WTC11 (cell line): ENCODE data around the gene MUC6. TPM values are rescaled to one million over a fixed set of nuclear protein-coding genes. Genes with fewer than 3 reads are reported as not detected.

Experiments
- ATAC-seq: fragments of 200-7000 bp; cut with Tn5 transposase; 2 replicates; pipeline ENCODE4 v1.10.0; 2021; ENCODE audit warnings: mild to moderate bottlenecking, moderate library complexity
- CTCF ChIA-PET: fragments of 300-600 bp; sonication (Branson Sonifier 250); formaldehyde crosslinking; loops from one replicate; lab custom pipeline; 2021; ENCODE audit warnings: antibody characterized with exemption; lab: Charles Lee
- POLR2A ChIA-PET: fragments of 350-600 bp; sonication (Branson Sonifier 250); formaldehyde crosslinking; loops from one replicate; lab custom pipeline; 2021; ENCODE audit warnings: antibody characterized with exemption; lab: Charles Lee
- DNase-seq: peaks from one replicate; pipeline ENCODE4 v3.0.0; 2021; ENCODE audit warnings: low spot score
- H3K27ac Mint-ChIP-seq: 2 replicates; pipeline ENCODE4 v1.8.0; 2021; ENCODE audit warnings: mixed read lengths
- H3K27me3 Mint-ChIP-seq: 2 replicates; pipeline ENCODE4 v1.8.0; 2021; ENCODE audit warnings: low read depth, mild to moderate bottlenecking, moderate library complexity, mixed read lengths
- H3K36me3 Mint-ChIP-seq: 2 replicates; pipeline ENCODE4 v1.8.0; 2021; ENCODE audit warnings: mixed read lengths
- H3K4me1 Mint-ChIP-seq: 2 replicates; pipeline ENCODE4 v1.8.0; 2022; ENCODE audit warnings: mixed read lengths
- H3K4me3 Mint-ChIP-seq: 2 replicates; pipeline ENCODE4 v1.8.0; 2021; ENCODE audit warnings: mild to moderate bottlenecking, moderate library complexity, mixed read lengths
- H3K9me3 Mint-ChIP-seq: 2 replicates; pipeline ENCODE4 v1.8.0; 2021; ENCODE audit warnings: mixed read lengths
- ATF1 ChIP-seq: sonication (generic); formaldehyde crosslinking; IDR thresholded peaks from 2 replicates; pipeline ENCODE4 v1.8.1; 2023; ENCODE audit warnings: mild to moderate bottlenecking, moderate library complexity, missing genetic modification reagents
- CREB1 ChIP-seq: sonication (generic); formaldehyde crosslinking; IDR thresholded peaks from 2 replicates; pipeline ENCODE4 v1.8.0; 2023; ENCODE audit warnings: mild to moderate bottlenecking, missing genetic modification reagents
- FOXJ3 ChIP-seq: sonication (generic); formaldehyde crosslinking; IDR thresholded peaks from 2 replicates; pipeline ENCODE4 v1.9.0; 2021; ENCODE audit warnings: missing genetic modification reagents, mild to moderate bottlenecking, borderline replicate concordance
- FOXK1 ChIP-seq: sonication (generic); formaldehyde crosslinking; IDR thresholded peaks from 2 replicates; pipeline ENCODE4 v1.8.0; 2022; ENCODE audit warnings: mild to moderate bottlenecking, moderate library complexity, missing genetic modification reagents
- GABPB1 ChIP-seq: sonication (generic); formaldehyde crosslinking; IDR thresholded peaks from 2 replicates; pipeline ENCODE4 v1.8.1; 2023; ENCODE audit warnings: mild to moderate bottlenecking, missing genetic modification reagents
- JUN ChIP-seq: sonication (generic); formaldehyde crosslinking; IDR thresholded peaks from 2 replicates; pipeline ENCODE4 v1.8.0; 2023; ENCODE audit warnings: mild to moderate bottlenecking, missing genetic modification reagents
- MXD4 ChIP-seq: fragments of 250-450 bp; sonication (Bioruptor Pico); IDR thresholded peaks from 2 replicates; pipeline ENCODE4 v1.8.0; 2021; ENCODE audit warnings: mild to moderate bottlenecking, moderate library complexity, borderline replicate concordance
- NR1H2 ChIP-seq: sonication (generic); formaldehyde crosslinking; IDR thresholded peaks from 2 replicates; pipeline ENCODE4 v1.9.0; 2021; ENCODE audit warnings: mild to moderate bottlenecking, moderate library complexity, missing genetic modification reagents
- RELA ChIP-seq: sonication (generic); formaldehyde crosslinking; IDR thresholded peaks from 2 replicates; pipeline ENCODE4 v1.8.1; 2022; ENCODE audit warnings: missing genetic modification reagents, mild to moderate bottlenecking, borderline replicate concordance
- ZNF671 ChIP-seq: fragments of 250-450 bp; sonication (Bioruptor Pico); IDR thresholded peaks from 2 replicates; pipeline ENCODE4 v1.8.0; 2021; ENCODE audit warnings: mild to moderate bottlenecking
- total RNA-seq: library from RNA; stranded (reverse); gene quantifications from 3 replicates; pipeline ENCODE4 v1.2.3, GENCODE V29; 2021
- TF ChIP-seq, protein P1 (sequence below): sonication (generic); formaldehyde crosslinking; IDR thresholded peaks from 2 replicates; pipeline ENCODE4 v1.8.0; 2022; ENCODE audit warnings: mild to moderate bottlenecking, missing genetic modification reagents
- TF ChIP-seq, protein P2 (sequence below): sonication (generic); formaldehyde crosslinking; IDR thresholded peaks from 2 replicates; pipeline ENCODE4 v1.8.1; 2022; ENCODE audit warnings: mild to moderate bottlenecking, missing genetic modification reagents, moderate library complexity, borderline replicate concordance
- TF ChIP-seq, protein P3 (sequence below): sonication (generic); formaldehyde crosslinking; IDR thresholded peaks from 2 replicates; pipeline ENCODE4 v1.8.1; 2022; ENCODE audit warnings: missing genetic modification reagents, borderline replicate concordance
- TF ChIP-seq, protein P4 (sequence below): sonication (generic); formaldehyde crosslinking; IDR thresholded peaks from 2 replicates; pipeline ENCODE4 v1.8.1; 2023; ENCODE audit warnings: mild to moderate bottlenecking, missing genetic modification reagents, borderline replicate concordance
- TF ChIP-seq, protein P5 (sequence below): fragments of 250-450 bp; sonication (Bioruptor Pico); IDR thresholded peaks from 2 replicates; pipeline ENCODE4 v1.9.0; 2021; ENCODE audit warnings: mild to moderate bottlenecking, borderline replicate concordance

The MUC6 gene
- total RNA-seq, 1 experiment from 2014 or later = 0.13 TPM

DNA sequence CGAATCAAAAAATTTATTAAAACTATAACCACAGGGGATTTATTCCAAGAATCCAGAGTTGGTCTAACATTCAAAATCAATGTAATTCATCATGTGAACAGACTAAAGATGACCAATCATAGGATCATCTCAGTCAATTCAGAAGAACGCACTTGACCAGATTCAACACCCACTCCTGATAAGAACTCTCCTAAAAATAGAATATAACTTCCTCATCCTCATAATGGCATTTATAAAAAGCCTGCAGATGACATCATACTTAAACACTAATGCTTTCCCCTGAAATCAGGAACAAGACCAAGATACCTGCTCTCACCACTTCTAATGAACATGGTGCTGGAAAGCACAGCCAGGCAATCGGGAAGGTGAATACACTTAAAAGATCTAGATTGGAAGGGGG lies 27.6 kb upstream of the MUC6 start:
- ChIA-PET POLR2A (no interaction called here), CTCF (no interaction called here)
- H3K4me3 Mint-ChIP-seq = no peak overlapping the region
- TF ChIP-seq FOXK1 (CRISPR knock-in tag) (no peak), RELA (no peak), NR1H2 (CRISPR knock-in tag) (no peak), FOXJ3 (no peak)
- DNase-seq (no peak), ATAC-seq (no peak)
- peaks cover 18% of the 10 kb centered on the region for H3K9me3 Mint-ChIP-seq
- peaks cover 3% of the 10 kb centered on the region; the same call in 1 of the 2 replicates for H3K36me3 Mint-ChIP-seq
- no peak overlapping the region for H3K27ac Mint-ChIP-seq
- H3K27me3 Mint-ChIP-seq = peaks cover 12% of the 10 kb centered on the region
- H3K4me1 Mint-ChIP-seq = no peaks in the 10 kb centered on the region; the same call in 1 of the 2 replicates

DNA sequence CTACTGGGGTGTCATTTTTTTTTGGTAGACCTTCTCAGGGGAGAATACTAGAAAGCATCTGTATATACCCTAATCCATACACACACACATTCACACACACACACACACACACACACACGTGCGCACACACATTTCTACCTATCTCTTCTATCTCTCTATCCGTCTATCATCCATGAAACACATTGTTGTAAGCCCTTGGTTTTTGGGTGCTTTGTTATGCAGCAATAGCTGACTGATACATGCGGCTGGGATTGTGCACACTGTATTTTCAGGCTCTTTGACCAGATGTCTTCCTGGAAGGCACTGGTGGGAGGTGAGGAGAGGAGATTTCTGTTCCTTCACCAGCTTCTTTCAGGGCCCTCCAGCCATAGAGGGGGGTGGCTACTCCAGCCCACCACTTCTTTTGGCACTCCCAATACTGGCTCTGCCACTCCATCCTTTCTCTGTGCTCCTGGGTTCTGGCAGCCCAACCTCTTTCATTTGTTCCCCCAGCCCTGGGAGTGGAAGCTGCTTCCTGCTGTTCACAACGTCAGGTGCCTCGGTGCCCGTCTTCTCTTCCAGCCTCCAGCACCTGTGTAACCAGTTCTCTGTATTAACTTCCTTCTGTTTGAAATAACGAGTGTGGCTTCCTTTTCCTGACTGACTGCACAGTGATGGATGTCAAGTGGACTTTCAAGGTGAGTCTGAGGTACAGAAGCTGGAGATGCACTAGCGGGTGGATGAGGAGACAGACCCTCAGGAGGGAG lies 25.7 kb upstream of the MUC6 start:
- peaks cover 3% of the 10 kb centered on the region; the same call in 1 of the 2 replicates for H3K36me3 Mint-ChIP-seq
- H3K4me3 Mint-ChIP-seq = no peak overlapping the region
- ATAC-seq (no peak), DNase-seq (no peak)
- no peak overlapping the region for H3K27ac Mint-ChIP-seq
- POLR2A ChIA-PET = no interaction called here
- H3K27me3 Mint-ChIP-seq = peaks cover 12% of the 10 kb centered on the region
- H3K4me1 Mint-ChIP-seq = no peaks in the 10 kb centered on the region; the same call in 1 of the 2 replicates
- CTCF ChIA-PET = interaction anchor here (1.0 kb wide), 1 partner anchor 11 kb away, joined by 3 read pairs; no protein-coding TSS in a partner anchor
- no peak for TF ChIP-seq GABPB1
- no peak for TF ChIP-seq ZNF671 (CRISPR knock-in tag)
- no peak for TF ChIP-seq MXD4 (CRISPR knock-in tag)
- TF ChIP-seq, protein P1, sequence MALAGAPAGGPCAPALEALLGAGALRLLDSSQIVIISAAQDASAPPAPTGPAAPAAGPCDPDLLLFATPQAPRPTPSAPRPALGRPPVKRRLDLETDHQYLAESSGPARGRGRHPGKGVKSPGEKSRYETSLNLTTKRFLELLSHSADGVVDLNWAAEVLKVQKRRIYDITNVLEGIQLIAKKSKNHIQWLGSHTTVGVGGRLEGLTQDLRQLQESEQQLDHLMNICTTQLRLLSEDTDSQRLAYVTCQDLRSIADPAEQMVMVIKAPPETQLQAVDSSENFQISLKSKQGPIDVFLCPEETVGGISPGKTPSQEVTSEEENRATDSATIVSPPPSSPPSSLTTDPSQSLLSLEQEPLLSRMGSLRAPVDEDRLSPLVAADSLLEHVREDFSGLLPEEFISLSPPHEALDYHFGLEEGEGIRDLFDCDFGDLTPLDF (CRISPR knock-in tag) = no peak
- TF ChIP-seq, protein P2, sequence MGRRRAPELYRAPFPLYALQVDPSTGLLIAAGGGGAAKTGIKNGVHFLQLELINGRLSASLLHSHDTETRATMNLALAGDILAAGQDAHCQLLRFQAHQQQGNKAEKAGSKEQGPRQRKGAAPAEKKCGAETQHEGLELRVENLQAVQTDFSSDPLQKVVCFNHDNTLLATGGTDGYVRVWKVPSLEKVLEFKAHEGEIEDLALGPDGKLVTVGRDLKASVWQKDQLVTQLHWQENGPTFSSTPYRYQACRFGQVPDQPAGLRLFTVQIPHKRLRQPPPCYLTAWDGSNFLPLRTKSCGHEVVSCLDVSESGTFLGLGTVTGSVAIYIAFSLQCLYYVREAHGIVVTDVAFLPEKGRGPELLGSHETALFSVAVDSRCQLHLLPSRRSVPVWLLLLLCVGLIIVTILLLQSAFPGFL (CRISPR knock-in tag) = no peak
- TF ChIP-seq JUN = no peak
- no peak for TF ChIP-seq RELA
- TF ChIP-seq, protein P3, sequence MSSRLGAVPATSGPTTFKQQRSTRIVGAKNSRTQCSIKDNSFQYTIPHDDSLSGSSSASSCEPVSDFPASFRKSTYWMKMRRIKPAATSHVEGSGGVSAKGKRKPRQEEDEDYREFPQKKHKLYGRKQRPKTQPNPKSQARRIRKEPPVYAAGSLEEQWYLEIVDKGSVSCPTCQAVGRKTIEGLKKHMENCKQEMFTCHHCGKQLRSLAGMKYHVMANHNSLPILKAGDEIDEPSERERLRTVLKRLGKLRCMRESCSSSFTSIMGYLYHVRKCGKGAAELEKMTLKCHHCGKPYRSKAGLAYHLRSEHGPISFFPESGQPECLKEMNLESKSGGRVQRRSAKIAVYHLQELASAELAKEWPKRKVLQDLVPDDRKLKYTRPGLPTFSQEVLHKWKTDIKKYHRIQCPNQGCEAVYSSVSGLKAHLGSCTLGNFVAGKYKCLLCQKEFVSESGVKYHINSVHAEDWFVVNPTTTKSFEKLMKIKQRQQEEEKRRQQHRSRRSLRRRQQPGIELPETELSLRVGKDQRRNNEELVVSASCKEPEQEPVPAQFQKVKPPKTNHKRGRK (CRISPR knock-in tag) = no peak
- TF ChIP-seq, protein P4, sequence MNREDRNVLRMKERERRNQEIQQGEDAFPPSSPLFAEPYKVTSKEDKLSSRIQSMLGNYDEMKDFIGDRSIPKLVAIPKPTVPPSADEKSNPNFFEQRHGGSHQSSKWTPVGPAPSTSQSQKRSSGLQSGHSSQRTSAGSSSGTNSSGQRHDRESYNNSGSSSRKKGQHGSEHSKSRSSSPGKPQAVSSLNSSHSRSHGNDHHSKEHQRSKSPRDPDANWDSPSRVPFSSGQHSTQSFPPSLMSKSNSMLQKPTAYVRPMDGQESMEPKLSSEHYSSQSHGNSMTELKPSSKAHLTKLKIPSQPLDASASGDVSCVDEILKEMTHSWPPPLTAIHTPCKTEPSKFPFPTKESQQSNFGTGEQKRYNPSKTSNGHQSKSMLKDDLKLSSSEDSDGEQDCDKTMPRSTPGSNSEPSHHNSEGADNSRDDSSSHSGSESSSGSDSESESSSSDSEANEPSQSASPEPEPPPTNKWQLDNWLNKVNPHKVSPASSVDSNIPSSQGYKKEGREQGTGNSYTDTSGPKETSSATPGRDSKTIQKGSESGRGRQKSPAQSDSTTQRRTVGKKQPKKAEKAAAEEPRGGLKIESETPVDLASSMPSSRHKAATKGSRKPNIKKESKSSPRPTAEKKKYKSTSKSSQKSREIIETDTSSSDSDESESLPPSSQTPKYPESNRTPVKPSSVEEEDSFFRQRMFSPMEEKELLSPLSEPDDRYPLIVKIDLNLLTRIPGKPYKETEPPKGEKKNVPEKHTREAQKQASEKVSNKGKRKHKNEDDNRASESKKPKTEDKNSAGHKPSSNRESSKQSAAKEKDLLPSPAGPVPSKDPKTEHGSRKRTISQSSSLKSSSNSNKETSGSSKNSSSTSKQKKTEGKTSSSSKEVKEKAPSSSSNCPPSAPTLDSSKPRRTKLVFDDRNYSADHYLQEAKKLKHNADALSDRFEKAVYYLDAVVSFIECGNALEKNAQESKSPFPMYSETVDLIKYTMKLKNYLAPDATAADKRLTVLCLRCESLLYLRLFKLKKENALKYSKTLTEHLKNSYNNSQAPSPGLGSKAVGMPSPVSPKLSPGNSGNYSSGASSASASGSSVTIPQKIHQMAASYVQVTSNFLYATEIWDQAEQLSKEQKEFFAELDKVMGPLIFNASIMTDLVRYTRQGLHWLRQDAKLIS (CRISPR knock-in tag) = no peak
- no peak for TF ChIP-seq ATF1
- no peak for TF ChIP-seq CREB1 (CRISPR knock-in tag)
- TF ChIP-seq, protein P5, sequence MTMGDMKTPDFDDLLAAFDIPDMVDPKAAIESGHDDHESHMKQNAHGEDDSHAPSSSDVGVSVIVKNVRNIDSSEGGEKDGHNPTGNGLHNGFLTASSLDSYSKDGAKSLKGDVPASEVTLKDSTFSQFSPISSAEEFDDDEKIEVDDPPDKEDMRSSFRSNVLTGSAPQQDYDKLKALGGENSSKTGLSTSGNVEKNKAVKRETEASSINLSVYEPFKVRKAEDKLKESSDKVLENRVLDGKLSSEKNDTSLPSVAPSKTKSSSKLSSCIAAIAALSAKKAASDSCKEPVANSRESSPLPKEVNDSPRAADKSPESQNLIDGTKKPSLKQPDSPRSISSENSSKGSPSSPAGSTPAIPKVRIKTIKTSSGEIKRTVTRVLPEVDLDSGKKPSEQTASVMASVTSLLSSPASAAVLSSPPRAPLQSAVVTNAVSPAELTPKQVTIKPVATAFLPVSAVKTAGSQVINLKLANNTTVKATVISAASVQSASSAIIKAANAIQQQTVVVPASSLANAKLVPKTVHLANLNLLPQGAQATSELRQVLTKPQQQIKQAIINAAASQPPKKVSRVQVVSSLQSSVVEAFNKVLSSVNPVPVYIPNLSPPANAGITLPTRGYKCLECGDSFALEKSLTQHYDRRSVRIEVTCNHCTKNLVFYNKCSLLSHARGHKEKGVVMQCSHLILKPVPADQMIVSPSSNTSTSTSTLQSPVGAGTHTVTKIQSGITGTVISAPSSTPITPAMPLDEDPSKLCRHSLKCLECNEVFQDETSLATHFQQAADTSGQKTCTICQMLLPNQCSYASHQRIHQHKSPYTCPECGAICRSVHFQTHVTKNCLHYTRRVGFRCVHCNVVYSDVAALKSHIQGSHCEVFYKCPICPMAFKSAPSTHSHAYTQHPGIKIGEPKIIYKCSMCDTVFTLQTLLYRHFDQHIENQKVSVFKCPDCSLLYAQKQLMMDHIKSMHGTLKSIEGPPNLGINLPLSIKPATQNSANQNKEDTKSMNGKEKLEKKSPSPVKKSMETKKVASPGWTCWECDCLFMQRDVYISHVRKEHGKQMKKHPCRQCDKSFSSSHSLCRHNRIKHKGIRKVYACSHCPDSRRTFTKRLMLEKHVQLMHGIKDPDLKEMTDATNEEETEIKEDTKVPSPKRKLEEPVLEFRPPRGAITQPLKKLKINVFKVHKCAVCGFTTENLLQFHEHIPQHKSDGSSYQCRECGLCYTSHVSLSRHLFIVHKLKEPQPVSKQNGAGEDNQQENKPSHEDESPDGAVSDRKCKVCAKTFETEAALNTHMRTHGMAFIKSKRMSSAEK (CRISPR knock-in tag) = no peak
- peaks cover 18% of the 10 kb centered on the region for H3K9me3 Mint-ChIP-seq
